ENCODE results near the gene GXYLT2.
"Not testable (repeated sequence)": the region's sequence is repeated elsewhere in the genome, so short reads cannot be mapped to it uniquely, and the experiment has no call there.

Gene GXYLT2

GRCh38 chr3:72892870-72893269 is 5.0 kb downstream of the GXYLT2 start:
- no peak for DNase-seq

DNA sequence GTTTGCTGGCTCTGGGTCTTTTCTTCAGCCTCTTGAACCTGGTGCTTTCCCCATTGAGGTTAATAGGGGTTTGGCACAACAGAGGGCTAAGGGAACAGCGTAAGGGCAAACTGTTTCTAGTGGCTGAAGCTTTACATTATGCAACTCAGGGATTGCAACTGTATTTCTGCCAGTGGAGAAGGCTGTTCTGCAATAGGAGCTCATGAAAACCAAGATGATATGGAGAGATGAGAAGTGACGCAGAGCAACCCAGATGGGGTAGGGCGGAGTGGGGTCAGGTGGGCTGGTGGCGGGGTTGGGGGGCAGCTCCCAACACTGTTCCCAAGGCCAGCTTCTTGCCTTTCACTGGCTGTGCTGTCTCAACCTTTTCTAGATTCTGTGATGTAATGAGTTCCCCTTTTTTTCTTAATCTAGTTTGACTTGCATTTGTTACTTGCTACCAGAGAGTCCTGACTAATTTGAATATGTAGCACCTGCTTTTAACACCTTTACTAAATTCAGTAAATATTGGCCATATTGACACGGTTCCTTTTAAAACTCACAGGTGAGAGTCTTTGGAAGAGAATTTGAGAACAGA is 7.2 kb downstream of the GXYLT2 start:
- DNase-seq: no peak

GRCh38 chr3:72896996-72897757 is 9.3 kb downstream of the GXYLT2 start:
- DNase-seq: peak; percentile 74

DNA sequence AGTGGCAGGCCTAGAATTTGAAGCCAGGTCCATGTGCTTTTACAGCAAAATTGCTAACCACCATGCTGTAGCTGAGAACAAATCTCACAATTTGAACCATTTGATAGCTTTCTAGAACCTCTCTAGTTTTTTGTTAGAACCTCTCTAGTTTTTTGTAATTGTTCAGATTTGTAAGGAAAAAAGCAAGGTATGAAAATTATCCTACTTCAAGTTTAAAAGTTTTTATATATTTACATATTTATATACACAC is 9.8 kb downstream of the GXYLT2 start:
- no peak for DNase-seq

DNA sequence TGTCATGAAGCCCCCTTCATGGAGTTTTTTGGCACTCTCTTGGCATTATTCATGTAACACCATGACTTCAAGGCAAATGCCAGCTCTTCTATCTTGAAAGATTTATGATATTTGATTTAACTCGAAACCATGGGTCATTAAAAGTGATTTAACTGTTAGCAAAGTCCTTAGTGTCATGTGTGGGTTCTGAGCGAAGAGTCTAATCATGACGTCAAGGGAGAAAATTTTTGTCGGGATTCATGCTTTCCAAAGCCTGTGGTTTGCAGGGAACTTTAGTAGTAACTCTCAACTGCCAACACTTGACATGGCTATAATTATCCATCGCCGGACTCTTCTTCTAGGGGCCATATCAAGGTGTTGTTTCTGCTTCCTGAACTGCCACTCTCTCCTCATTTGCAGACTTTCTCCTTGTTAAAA is 11.5 kb downstream of the GXYLT2 start:
- peak; percentile 58 for DNase-seq

DNA sequence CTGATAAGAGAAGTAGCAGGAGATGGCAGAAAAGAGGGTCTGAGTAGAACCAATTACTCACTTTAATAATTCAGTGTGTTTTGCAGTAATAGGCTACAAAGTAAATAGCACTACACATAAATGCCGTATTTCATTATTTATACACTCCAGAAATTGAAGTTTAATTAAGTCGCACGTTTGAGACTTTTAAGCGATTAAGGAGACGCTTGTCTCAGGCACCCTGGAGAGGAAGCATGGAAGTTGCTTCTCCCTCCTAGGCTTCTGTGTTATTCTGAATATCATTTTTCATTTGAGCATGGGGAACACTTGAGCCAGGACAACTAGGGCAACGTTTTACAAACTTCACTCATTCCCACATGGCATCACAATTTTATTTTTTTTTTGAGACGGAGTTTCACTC is 12.2 kb downstream of the GXYLT2 start:
- no peak for DNase-seq

DNA sequence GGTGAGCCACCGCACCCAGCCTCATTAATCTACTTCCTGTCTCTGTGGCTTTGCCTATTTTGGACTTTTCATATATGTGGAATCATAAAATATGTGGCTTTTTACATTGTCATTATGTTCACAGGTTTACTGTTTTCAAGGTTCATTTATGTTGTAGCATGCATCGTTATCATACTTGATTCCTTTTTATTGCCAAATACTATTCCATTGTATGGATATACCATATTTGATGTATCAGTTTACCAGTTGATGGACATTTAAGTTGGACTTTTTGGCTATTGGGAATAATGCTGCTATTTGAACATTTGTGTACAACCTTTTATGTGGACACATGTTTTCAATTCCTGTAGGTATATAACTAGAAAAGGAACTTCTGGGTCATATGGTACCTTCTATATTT is 14.0 kb downstream of the GXYLT2 start:
- DNase-seq: no peak

- peak; percentile 75 for DNase-seq
These were observed 15.2 kb downstream of the GXYLT2 start for GRCh38 chr3:72903004-72903403.

GRCh38 chr3:72904163-72904562 is 16.3 kb downstream of the GXYLT2 start:
- DNase-seq: no peak

GRCh38 chr3:72906154-72906553 is 18.3 kb downstream of the GXYLT2 start:
- no peak for DNase-seq

DNA sequence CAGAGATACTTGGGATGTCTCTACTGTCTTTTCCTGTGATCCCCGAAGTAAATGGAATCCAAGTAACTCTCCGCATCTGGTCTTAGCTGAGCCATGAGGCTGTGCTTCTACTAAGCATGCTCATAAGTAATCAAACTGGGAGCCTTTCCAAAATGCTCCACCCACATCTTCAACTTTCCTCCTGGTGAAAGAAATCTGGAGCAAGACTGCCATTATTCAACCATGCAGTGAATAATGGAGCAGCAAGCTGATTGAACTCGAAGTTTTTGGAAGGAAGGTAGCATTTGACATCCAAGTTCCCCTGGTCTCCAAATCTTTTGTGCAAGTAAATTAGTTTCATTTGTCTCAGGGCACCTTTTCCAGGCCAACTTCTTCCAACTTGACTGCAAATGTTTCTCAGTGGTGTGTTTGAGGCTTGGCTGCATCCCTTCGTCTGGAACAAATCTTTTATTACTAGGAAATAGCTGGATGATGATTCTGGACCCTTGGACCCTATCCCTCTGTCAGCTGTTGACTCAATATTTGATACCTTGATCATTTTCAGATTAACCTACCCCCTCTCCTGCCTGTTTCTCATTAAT is 19.4 kb downstream of the GXYLT2 start:
- peak; percentile 96 for DNase-seq

DNA sequence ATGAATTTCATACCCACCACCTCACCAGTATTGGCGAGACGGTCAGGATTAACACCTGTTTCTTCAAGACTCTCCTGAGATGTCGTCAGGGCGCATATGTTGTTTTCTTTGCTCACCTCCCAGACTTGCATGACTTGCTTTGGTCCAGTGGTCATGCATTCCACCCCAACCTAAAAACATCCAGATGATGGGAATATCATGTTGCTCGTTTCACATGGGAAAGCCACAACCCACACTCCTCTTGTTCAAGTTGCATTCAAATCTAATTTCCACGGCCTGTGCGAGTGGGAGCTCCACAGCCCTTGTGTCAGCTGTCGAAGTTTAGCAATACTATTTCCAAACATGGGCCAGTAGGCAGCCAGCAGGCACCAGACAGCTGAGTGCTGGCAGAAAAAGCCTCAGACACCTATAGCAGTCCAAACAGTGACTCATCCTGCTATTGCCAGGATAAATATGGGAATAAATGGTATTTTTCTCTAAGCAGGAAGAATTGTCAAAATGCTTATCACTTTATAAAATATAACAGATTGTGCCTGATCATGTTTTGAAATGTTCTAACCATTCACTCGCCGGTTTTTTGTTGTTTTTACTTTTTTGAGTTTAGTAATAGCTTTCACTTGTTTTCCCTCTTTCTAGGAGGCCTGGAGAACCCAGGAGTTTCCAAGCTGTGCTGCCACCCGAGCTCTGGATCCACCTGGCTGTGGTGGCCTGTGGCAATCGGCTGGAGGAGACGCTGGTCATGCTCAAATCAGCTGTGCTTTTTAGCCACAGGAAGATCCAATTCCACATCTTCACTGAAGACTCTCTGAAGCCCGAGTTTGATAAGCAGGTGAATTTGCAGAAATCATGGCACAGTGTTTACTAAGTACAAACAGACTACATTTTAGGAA is 20.1 kb downstream of the GXYLT2 start:
- DNase-seq: peak; percentile 92

DNA sequence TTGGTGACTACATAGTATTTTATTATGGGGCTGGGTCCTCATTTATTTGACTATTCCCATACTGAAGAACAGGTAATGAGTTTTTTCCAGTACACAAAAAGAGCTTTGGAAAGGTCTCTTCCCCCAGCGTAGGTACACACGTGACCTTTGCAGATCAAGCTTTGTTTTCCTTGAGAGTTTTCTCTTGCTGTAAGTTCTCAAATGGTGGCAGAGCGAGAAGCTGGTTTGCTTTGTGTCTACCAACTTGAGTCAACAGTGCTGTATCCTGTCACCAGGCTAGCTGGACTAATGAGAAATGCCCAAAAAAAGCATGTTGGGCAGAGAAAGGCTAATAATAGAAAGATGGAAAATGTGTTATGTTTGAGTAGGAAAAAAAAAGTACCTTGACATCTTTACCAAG is 21.7 kb downstream of the GXYLT2 start:
- no peak for DNase-seq

DNA sequence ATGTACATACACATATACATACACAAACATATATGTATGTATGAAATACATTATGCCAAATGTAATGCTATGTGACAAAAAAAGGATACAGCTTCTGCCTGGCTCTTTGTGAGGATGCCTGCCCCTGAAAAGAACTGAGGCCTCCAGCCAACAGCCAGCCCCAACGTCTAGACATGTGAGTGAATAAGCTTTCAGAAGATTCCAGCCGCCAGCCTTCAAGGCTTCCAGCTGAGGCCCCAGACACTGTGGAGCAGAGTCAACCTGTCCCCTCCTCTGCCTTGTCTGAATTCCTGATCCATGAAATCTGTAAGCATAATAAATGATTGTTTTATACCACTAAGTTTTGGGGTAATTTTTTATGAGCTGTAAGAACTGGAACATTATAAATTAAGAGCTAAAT is 24.7 kb downstream of the GXYLT2 start:
- DNase-seq: peak; percentile 70

GRCh38 chr3:72914383-72914782 is 26.5 kb downstream of the GXYLT2 start:
- no peak for DNase-seq

GRCh38 chr3:72916250-72916649 is 28.4 kb downstream of the GXYLT2 start:
- no peak for DNase-seq

DNA sequence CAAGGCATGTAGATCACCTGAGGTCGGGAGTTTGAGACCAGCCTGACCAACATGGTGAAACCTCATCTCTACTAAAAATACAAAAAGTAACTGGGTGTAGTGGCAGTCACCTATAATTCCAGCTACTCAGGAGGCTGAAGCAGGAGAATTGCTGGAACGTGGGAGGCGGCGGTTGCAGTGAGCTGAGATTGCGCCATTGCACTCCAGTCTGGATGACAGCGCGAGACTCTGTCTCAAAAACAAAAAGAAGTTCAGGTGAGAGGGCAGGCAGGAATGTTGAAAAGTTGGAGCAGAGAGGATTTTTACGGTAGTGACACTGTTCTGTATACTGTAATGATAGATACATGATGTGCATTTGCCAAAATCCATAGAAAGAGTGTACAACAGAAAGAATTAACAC is 31.7 kb downstream of the GXYLT2 start:
- DNase-seq: no peak

DNA sequence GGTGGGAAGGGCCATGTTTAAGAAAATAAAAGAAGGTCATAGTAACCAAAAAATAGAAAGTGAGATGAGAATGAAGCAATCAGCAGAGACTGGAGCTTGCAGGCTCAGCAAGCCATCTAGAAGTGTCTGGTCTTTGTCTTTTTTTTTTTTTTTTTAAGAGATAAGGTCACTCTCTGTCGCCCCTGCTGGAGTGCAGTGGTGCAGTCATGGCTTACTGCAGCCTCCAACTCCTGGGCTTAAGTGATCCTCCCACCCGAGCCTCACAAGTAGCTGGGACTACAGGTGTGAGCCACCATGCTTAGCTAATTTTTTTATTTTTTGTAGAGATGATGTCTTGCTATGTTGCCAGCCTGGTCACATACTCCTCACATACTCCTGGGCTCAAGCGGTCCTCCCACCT is 36.2 kb downstream of the GXYLT2 start:
- no peak for DNase-seq

- not testable (repeated sequence) for DNase-seq
These were observed 41.2 kb downstream of the GXYLT2 start for GRCh38 chr3:72928781-72929735.

GRCh38 chr3:72930754-72931153 is 42.9 kb downstream of the GXYLT2 start:
- DNase-seq: no peak

GRCh38 chr3:72932416-72932815 is 44.6 kb downstream of the GXYLT2 start:
- DNase-seq: no peak

GRCh38 chr3:72938471-72939265 is 50.8 kb downstream of the GXYLT2 start:
- DNase-seq: peak; percentile 95

Data from fibroblast of upper back skin (primary cell).